Prostate gland (tissue), 1 donor: ENCODE results near the gene IGFLR1.

Experiments
- POLR2A ChIP-seq: fragments of 450-650 bp; IDR thresholded peaks from one replicate; pipeline ENCODE4 v1.6.1; 2016; ENCODE audit warnings: antibody characterized with exemption, mild to moderate bottlenecking
- POLR2AphosphoS5 ChIP-seq: sonication (generic); formaldehyde crosslinking; IDR thresholded peaks from one replicate; pipeline ENCODE4 v1.6.1; 2017; ENCODE audit warnings: antibody characterized with exemption

GRCh38 chr19:35775046-35775297 lies 32.7 kb upstream of the IGFLR1 start:
- TF ChIP-seq POLR2AphosphoS5 = no peak
- no peak for TF ChIP-seq POLR2A
